GM18526 (cell line): ENCODE results near the gene ARL14EP.

Experiments used
- POLR2A ChIP-seq: IDR thresholded peaks from 3 replicates; pipeline ENCODE4 v1.6.1; 2011; ENCODE audit not compliant: insufficient read length; ENCODE audit errors: extremely low read depth

Gene ARL14EP

DNA sequence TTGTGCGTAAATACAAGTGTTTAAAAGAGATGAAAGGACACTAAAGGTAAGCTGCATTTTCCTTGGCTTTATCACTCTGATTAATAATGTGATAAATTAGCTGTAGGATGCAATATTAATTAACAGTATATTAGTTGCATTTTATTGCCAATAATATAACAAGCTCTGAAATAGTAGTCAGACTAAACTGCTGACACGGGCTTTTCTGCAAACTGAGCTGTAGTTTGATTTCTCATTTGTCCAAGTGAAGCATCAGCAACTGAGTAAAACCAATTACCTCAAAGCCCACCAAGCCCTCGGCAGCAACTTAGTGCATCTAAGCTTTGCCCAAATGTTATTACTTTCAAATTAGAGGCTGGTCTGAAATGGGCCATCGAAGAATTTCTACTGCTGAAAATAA lies 33.5 kb downstream of the ARL14EP start:
- no peak for TF ChIP-seq POLR2A

DNA sequence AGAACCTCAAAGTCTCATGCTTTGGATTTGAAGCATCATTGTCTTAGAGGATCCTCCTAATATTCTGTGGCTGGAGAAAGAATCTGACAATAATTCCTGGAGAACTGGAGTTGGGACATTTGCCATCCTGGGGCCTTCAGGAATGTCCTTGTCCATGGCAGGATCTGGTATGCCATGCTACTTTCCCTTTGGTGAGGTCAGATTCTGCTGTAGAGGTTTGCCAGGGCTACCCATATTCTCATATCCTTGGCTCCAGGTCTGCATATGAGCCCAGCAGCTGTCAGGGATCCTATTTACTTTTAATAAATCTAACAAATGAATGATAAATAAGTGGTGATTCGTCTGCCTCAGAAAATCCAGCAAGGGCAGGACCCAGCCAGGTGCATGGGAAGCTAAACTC lies 35.0 kb downstream of the ARL14EP start:
- TF ChIP-seq POLR2A = no peak

DNA sequence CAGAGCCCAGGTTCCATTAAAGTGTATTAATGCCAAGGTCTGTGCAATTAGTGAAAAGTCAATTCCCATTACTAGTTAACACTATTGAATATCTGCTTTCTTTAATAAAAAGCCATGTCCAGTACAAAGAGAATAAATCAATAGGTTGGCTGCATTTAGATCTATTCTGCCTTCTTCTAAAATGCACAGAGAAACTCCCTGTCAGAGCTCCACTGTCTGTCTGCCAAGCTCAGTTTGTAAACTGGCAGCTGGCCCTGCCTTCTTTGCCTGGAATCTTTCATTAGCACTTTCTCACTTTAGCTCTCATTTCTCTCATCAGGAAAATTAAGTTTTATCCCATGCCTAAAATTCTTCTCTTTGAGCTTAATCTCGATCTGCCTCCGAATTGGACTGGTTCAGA lies 35.6 kb downstream of the ARL14EP start:
- no peak for TF ChIP-seq POLR2A

DNA sequence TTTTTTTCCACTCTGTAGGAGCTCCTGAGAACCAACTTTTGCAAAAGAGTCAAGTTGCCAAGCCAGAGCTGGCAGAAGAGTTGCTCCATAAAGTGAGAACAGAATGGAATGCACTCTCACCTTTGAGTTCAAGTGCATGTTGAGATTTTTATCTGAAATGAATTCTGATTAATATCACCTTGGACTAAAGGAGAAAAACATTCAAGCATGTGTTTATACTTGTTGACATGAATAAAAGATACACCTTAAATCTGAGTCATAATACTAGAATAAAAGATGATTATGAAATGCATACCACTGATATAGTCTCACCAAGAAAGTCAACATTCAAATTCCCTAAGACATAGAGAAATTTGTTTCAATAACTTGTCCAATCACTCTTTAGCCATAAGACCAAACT lies 37.8 kb downstream of the ARL14EP start:
- TF ChIP-seq POLR2A = no peak

DNA sequence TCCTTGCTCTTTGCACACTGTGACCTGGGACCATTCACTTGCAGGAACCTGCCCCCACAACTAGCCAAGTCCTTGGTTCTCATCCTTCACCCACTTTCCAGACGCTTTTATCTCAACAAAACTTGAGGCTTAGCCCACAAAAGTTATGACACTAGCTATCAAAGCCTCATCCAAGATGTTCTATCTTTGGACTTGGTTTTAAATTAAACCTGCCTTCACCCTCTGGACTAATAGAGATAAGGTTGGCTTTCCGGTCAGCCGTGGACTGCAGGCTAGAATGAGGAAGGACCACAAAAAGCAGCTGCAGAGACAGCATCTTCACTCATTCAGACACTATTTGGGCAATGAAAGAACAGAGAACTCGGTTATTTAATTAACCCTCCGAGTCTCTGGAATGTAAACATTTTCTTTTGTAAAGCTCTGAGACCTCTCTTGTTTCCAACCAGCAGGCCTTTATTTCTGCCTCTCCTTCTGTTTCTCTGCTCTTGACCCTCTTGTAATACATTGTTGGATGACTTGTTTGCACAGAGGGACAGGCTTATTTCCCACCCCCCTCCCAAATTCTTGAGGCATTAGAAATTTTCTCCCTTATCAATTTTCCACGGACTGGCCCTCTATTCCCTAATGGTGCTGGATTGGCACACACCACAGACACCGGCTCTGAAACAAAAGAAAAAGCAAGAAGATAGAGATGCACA lies 41.4 kb downstream of the ARL14EP start:
- no peak for TF ChIP-seq POLR2A

DNA sequence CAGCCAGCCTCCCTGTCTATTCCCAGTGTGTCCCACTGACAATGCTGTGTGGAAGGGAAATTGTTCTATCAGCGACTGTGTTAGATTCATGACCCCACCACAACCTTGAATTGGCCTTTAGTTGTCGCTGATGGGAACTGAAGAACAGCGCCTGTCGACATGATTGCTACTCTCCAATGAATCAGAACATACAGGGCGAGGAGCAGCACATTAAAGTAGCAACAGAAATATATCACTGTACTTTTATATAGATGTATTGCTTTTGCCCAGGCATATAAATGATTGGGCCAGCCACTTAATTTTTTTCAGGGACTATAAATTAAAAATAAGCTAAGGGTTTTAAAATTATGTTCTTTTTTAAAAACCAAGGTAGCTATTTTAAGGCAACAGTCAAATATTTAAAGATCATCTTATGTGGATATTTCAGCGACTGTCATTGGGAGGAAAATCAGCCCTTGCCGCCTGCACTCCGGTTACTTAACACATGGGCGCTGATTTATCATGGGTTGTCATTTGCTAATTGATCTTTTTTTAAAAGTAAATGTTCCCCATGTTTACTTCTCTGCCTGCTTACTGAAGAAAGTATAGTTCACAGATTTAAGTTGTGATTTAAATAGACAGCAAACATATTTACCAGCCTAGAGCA lies 42.1 kb downstream of the ARL14EP start:
- no peak for TF ChIP-seq POLR2A

DNA sequence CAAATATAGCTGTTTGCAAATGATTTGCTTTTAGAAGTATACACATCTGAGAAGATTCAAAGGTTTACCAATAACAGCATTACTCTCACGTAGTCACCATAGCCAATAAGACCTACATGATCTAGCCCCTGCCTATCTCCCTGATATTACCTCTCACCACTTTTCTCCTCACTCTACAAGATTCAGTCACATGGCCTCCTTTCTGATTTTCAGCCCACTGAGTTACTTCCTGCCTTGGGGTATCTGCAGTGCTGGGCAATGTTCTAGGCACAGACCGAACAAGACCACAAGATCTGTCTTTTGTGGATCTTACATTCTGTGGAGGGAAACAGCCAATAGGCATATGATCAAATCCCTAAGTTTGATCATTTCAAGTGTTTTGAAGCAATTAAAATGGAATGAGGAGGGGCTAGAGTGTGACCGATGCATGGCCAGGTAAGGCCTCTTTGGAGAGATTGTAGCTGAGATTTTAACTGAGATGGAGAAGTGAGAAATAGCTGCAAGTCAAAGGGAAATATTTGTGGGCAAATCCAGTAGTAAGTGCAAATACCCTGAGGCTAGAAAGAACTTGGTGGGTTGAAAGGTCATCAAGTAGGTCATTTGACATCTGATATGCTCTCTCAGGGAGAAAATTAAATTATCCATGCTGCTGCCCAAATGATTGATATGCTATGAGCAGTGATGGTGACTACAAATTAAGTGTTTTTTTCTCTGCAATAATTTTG lies 43.1 kb downstream of the ARL14EP start:
- no peak for TF ChIP-seq POLR2A

DNA sequence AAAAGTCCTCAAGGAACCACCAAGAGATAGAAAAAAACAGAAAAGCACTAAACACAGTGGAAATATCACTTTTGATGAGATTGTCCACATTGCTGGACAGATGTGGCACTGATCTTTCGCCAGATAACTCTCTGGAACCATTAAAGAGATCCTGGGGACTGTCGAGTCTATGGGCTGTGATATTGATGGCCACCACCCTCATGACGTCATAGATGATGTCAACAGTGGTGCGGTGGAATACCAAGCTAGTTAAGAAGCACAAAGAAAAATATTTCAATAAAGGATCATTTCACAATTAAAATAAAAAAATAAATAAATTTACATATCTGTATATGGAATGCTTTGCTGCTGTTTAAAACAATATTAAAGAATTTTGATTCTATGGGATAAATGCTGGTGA lies 45.5 kb downstream of the ARL14EP start:
- TF ChIP-seq POLR2A = no peak

DNA sequence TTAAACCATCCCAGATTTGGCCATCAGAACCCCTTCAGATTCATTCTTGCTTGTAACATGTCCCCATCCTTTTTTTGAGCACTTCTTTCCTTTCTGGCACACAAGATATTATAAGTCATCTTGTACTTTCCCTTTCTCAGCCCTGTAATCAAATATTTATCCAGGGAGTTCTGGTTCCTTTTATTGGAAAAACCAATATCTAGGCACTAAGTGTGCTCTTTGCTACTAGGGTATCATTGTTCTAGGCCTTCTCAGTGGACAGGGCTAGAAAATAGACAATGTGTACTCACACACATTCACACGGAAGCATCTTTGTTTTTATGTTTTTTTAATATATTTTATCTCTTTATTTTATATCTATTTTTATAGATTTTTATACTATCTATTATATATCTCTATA lies 47.3 kb downstream of the ARL14EP start:
- TF ChIP-seq POLR2A = no peak

DNA sequence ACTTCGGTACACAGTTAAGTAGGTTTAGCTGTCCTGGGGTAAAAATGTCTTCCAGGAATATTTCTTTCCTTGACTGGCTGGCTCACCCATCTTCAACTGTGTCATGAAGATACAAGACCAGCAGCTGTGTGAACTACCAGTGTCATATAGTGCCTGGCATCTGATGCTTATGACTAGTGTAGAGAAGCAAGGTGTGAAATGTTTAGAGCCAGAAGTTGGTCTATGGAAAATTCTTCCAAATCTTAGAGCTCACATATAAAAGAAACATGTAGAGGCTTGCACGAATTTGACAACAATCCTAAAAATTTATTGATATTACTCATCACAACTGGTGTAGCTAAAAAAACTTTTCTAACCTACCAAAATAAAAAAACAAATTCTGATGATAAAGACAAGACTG lies 54.4 kb downstream of the ARL14EP start:
- TF ChIP-seq POLR2A = no peak

DNA sequence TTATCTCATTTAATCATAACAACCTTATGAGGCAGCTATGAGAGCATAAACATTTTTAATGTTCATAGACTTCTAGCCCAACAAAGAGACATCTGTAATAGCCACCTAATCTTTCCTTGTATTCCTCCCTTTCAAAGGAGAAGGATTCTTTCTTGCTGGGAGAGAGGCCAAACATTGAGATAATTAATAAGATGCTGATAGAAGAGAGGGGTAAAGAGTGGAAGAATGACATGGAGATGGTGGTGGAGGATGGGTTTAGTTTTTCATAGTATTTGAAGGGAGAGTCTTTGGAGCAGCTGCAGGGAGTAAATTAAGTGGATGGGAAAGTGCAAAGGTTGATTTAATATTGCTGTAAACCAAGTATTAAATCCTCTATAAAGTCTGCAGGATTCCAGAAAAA lies 57.9 kb downstream of the ARL14EP start:
- no peak for TF ChIP-seq POLR2A

DNA sequence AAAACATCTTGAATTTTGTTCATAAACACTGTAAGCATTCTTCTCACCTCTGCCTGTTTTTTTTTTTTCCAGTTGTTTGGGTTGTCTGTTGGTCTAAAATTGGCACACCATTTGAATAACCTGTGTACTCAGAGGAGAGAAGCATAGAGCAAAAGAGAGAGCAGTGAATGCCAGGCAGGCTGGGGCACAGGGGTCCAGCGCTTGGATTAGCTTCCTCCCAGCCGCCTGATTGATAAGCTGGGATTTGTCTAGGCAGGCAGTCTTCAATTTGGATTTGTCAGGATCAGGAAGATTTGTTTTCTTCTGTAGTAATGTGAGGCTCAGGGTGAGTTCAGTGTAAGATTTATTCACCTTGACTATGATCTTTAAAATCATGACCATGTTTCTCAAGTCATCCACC lies 59.0 kb downstream of the ARL14EP start:
- TF ChIP-seq POLR2A = no peak
